Measurements from ENCODE around the gene ZCCHC14. TPM values are rescaled to one million over a fixed set of nuclear protein-coding genes. Genes with fewer than 3 reads are reported as not detected.
"Not testable (repeated sequence)": the region's sequence is repeated elsewhere in the genome, so short reads cannot be mapped to it uniquely, and the experiment has no call there.

The ZCCHC14 gene
- total and polyA plus RNA-seq, 2 of the 8 experiments (the other 6 are each of a cell fraction or from before 2014, with no cell fraction given) = 8.2 to 28.2 TPM

- TF ChIP-seq KDM5A (IDR thresholded peaks at IDR 0.05; ENCODE audit: low read length) = no peak
- no peak for TF ChIP-seq FOSL1 (IDR thresholded peaks at IDR 0.05; ENCODE audit: insufficient read depth, low read depth, low read length)
- no peak for TF ChIP-seq KDM1A (IDR thresholded peaks at IDR 0.05; ENCODE audit: borderline replicate concordance, low read length)
- no peak for TF ChIP-seq CHD2 (IDR thresholded peaks at IDR 0.05; ENCODE audit: low read length)
- no peak for TF ChIP-seq RBBP5 (IDR thresholded peaks at IDR 0.05; ENCODE audit: borderline replicate concordance, low read depth, low read length)
Measured at GRCh38 chr16:87524407-87524806, 31.6 kb upstream of the ZCCHC14 start (continued).

- DNase-seq (ENCODE audit: low read depth in 1 of 2, low spot score in 2 of 2); H2AFZ ChIP-seq (ENCODE audit: low read length); H3K36me3 ChIP-seq (ENCODE audit: control insufficient read depth in 2 of 4, insufficient read depth in 4 of 4, low read length in 3 of 4); H3K79me1 ChIP-seq (ENCODE audit: low read depth, low read length); H3K9me3 ChIP-seq (ENCODE audit: insufficient read depth in 2 of 2, low read depth in 1 of 2, low read length in 1 of 2); H2BK12ac ChIP-seq (ENCODE audit: low read depth, low read length); H2BK5ac ChIP-seq (ENCODE audit: low read depth, low read length); H3K4me1 ChIP-seq (replicated peaks in 1 of 4; ENCODE audit: control insufficient read depth in 3 of 4, insufficient read depth in 4 of 4, low read length in 3 of 4); H4K8ac ChIP-seq (ENCODE audit: extremely low read depth, insufficient read depth, low read length); H3K9ac ChIP-seq (replicated peaks in 1 of 4; ENCODE audit: extremely low read depth in 1 of 4, low read depth in 3 of 4, low read length in 3 of 4); H3K18ac ChIP-seq (ENCODE audit: extremely low read depth, low read length); H3K56ac ChIP-seq (replicated peaks; ENCODE audit: insufficient read length, low read depth, low read length); H3K4me3 ChIP-seq (ENCODE audit: extremely low read depth in 1 of 4, insufficient read depth in 2 of 4, low read depth in 3 of 4, low read length in 4 of 4); H3K27me3 ChIP-seq (replicated peaks in 1 of 4; ENCODE audit: control insufficient read depth in 3 of 4, extremely low read depth in 1 of 4, insufficient read depth in 3 of 4, low read length in 3 of 4); H3K4me2 ChIP-seq (ENCODE audit: insufficient read depth in 1 of 2, low read depth in 2 of 2, low read length in 2 of 2); H2BK20ac ChIP-seq (ENCODE audit: low read length); H2BK120ac ChIP-seq (replicated peaks; ENCODE audit: low read depth, low read length); H4K5ac ChIP-seq (ENCODE audit: insufficient read length, low read depth, low read length); H3K27ac ChIP-seq (ENCODE audit: low read depth, low read length); H2BK15ac ChIP-seq (ENCODE audit: low read length); H3K79me2 ChIP-seq (ENCODE audit: control insufficient read depth in 1 of 2, insufficient read depth in 2 of 2, low read length in 2 of 2); H2AK5ac ChIP-seq (ENCODE audit: low read depth, low read length); H3K23me2 ChIP-seq (ENCODE audit: low read depth, low read length); H3K4ac ChIP-seq (replicated peaks; ENCODE audit: insufficient read length, low read depth, low read length); H3K23ac ChIP-seq (ENCODE audit: insufficient read length); H4K20me1 ChIP-seq (replicated peaks in 1 of 2; ENCODE audit: control insufficient read depth in 1 of 2, insufficient read depth in 2 of 2, low read length in 2 of 2); POLR2A ChIA-PET (ENCODE audit: partially characterized antibody); FAIRE-seq; H4K91ac ChIP-seq (replicated peaks; ENCODE audit: insufficient read length, low read length); H3K14ac ChIP-seq (ENCODE audit: insufficient read length): not testable (repeated sequence)
- CTCF ChIA-PET (ENCODE audit: partially characterized antibody) = interaction anchor here (2.0 kb wide), 1 partner anchor 10 kb away, joined by 4 read pairs; no protein-coding TSS in a partner anchor
- 91% methylated on average over 6 of the region's 6 CpGs; no CpG with 5 or more reads in 1 of the 2 experiments for WGBS, 2 experiments (ENCODE audit: extremely low coverage in 1 of 2, insufficient coverage in 1 of 2, insufficient read length in 1 of 2, insufficient replicate concordance in 2 of 2, low coverage in 1 of 2, low lambda C conversion rate in 2 of 2, missing lambda C conversion rate in 1 of 2)
Measured at GRCh38 chr16:87523605-87524004, 30.8 kb upstream of the ZCCHC14 start.
